ENCODE data around the gene DIP2A.

The DIP2A gene

DNA sequence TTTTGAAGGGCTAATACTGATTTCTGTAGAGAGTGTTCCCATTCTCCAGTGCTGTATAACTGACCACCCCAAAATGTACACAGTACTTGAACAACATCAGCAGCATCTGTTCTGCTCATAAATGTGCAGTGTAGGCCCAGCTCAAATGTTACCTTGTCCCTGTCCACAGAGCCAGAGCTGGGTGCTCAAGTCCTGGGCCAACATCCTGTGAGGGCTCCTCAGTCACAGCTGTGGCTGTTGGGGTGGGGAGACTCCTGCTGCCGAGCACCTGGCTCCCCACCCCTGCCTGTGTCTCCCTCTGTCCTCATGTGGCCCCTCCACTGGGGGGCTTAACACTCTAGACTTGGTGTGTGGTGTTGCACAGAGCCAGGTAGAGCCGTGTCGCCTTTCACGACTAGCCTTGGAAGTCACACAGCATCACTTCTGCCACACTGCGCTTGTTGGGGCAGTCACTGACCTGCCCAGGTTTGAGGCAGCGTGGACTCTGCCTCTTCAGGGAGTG, 30.5 kb downstream of the DIP2A start:
- H3K9ac ChIP-seq (ENCODE audit: low read depth, low read length), result no peak overlapping the region
- ATAC-seq (ENCODE audit: insufficient read depth, low read depth) (peak; percentile 53; the same call in 2 of the 3 replicates), DNase-seq (no peak)
- H2AFZ ChIP-seq (ENCODE audit: low read depth, low read length), result no peak overlapping the region
- peaks cover 4% of the 10 kb centered on the region for H3K79me2 ChIP-seq (ENCODE audit: insufficient read depth, low read length)
- H4K20me1 ChIP-seq (ENCODE audit: insufficient read depth, low read length), result peaks cover 4% of the 10 kb centered on the region; the same call in 1 of the 2 replicates
- H3K9me3 ChIP-seq (ENCODE audit: insufficient read depth, low read length, severe bottlenecking), result no peaks in the 10 kb centered on the region
- H3K27me3 ChIP-seq (ENCODE audit: insufficient read depth, low read length, poor library complexity), result no peaks in the 10 kb centered on the region
- H3K4me3 ChIP-seq (ENCODE audit: low read depth in 1 of 2, low read length in 2 of 2), result no peak overlapping the region
- no peak overlapping the region for H3K27ac ChIP-seq (ENCODE audit: low read length)
- H3K4me2 ChIP-seq (ENCODE audit: insufficient read depth, low read length), result no peak overlapping the region
- H3K4me1 ChIP-seq (ENCODE audit: insufficient read depth, low read length), result no peaks in the 10 kb centered on the region
- H3K36me3 ChIP-seq (ENCODE audit: insufficient read depth, low read length), result peaks cover 70% of the 10 kb centered on the region
- no peak for TF ChIP-seq EZH2 (IDR thresholded peaks at IDR 0.05; ENCODE audit: borderline replicate concordance, low read depth, low read length, severe bottlenecking)
- TF ChIP-seq, protein P1, sequence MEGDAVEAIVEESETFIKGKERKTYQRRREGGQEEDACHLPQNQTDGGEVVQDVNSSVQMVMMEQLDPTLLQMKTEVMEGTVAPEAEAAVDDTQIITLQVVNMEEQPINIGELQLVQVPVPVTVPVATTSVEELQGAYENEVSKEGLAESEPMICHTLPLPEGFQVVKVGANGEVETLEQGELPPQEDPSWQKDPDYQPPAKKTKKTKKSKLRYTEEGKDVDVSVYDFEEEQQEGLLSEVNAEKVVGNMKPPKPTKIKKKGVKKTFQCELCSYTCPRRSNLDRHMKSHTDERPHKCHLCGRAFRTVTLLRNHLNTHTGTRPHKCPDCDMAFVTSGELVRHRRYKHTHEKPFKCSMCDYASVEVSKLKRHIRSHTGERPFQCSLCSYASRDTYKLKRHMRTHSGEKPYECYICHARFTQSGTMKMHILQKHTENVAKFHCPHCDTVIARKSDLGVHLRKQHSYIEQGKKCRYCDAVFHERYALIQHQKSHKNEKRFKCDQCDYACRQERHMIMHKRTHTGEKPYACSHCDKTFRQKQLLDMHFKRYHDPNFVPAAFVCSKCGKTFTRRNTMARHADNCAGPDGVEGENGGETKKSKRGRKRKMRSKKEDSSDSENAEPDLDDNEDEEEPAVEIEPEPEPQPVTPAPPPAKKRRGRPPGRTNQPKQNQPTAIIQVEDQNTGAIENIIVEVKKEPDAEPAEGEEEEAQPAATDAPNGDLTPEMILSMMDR (IDR thresholded peaks at IDR 0.05; ENCODE audit: borderline replicate concordance, extremely low read depth, low read length, poor library complexity, severe bottlenecking), result no peak

DNA sequence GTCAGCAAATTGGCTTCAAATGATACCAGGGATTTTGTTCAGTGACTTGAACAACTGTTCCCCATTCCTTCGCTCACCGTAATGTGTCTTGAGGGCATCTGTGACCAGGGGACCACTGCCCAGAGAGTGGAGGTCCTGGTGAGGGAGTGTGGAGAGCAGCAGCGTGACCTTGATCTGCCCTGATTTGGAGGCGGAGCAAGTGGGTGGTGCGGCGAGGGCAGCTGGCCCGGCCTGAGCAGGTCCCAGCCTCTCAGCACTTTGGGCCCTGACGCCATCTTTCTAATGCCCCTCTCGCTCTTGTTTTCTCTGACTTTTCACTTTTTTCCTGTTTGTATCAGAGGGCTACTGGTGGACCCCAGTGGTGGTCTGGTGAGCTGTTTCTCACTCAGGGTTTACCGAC, 31.1 kb downstream of the DIP2A start:
- H3K79me2 ChIP-seq (ENCODE audit: insufficient read depth, low read length), result no peaks in the 10 kb centered on the region

DNA sequence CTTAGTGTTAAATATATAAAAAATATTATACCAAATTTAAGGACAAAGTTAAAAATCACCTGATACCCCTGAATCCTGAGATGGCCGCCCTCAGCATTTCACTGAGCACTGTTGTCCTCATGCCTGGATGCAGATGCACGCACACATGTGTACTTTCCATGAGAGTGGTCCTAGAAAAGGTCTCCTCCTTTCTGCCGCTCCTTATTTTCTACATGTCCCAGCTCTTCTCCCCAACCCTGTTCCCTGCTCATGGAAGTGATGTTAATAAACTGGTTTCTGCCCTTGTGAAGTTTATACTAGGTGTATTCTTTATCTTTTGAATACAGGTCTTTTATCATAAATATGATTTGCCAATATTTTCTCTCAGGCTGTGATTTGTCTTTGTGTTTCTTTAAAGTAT, 32.9 kb downstream of the DIP2A start:
- Histone ChIP-seq H3K27ac (ENCODE audit: low read length) (no peak overlapping the region), H3K27me3 (ENCODE audit: insufficient read depth, low read length, poor library complexity) (no peaks in the 10 kb centered on the region), H3K4me1 (ENCODE audit: insufficient read depth, low read length) (no peaks in the 10 kb centered on the region), H3K4me3 (ENCODE audit: low read depth in 1 of 2, low read length in 2 of 2) (no peak overlapping the region), H3K79me2 (ENCODE audit: insufficient read depth, low read length) (no peaks in the 10 kb centered on the region), H4K20me1 (ENCODE audit: insufficient read depth, low read length) (peaks cover 4% of the 10 kb centered on the region; the same call in 1 of the 2 replicates), H2AFZ (ENCODE audit: low read depth, low read length) (no peak overlapping the region), H3K9ac (ENCODE audit: low read depth, low read length) (no peak overlapping the region), H3K36me3 (ENCODE audit: insufficient read depth, low read length) (peaks cover 65% of the 10 kb centered on the region), H3K9me3 (ENCODE audit: insufficient read depth, low read length, severe bottlenecking) (no peaks in the 10 kb centered on the region), H3K4me2 (ENCODE audit: insufficient read depth, low read length) (no peak overlapping the region)
- no peak for ATAC-seq (ENCODE audit: insufficient read depth, low read depth)
- TF ChIP-seq, protein P1 (IDR thresholded peaks at IDR 0.05; ENCODE audit: borderline replicate concordance, extremely low read depth, low read length, poor library complexity, severe bottlenecking), result no peak
- no peak for TF ChIP-seq EZH2 (IDR thresholded peaks at IDR 0.05; ENCODE audit: borderline replicate concordance, low read depth, low read length, severe bottlenecking)
- DNase-seq, result no peak

More for the DNA sequence above, 31.1 kb downstream of the DIP2A start:
- Histone ChIP-seq H3K27me3 (ENCODE audit: insufficient read depth, low read length, poor library complexity) (no peaks in the 10 kb centered on the region), H3K27ac (ENCODE audit: low read length) (no peak overlapping the region), H3K4me2 (ENCODE audit: insufficient read depth, low read length) (no peak overlapping the region), H3K9me3 (ENCODE audit: insufficient read depth, low read length, severe bottlenecking) (no peaks in the 10 kb centered on the region), H4K20me1 (ENCODE audit: insufficient read depth, low read length) (peaks cover 4% of the 10 kb centered on the region; the same call in 1 of the 2 replicates), H3K4me1 (ENCODE audit: insufficient read depth, low read length) (no peaks in the 10 kb centered on the region), H3K9ac (ENCODE audit: low read depth, low read length) (no peak overlapping the region), H3K4me3 (ENCODE audit: low read depth in 1 of 2, low read length in 2 of 2) (no peak overlapping the region), H2AFZ (ENCODE audit: low read depth, low read length) (no peak overlapping the region), H3K36me3 (ENCODE audit: insufficient read depth, low read length) (peaks cover 71% of the 10 kb centered on the region)
- ATAC-seq (ENCODE audit: insufficient read depth, low read depth), result no peak
- no peak for TF ChIP-seq EZH2 (IDR thresholded peaks at IDR 0.05; ENCODE audit: borderline replicate concordance, low read depth, low read length, severe bottlenecking)
- TF ChIP-seq, protein P1 (IDR thresholded peaks at IDR 0.05; ENCODE audit: borderline replicate concordance, extremely low read depth, low read length, poor library complexity, severe bottlenecking), result no peak
- no peak for DNase-seq

All from DND-41 (cell line).